Measurements from ENCODE around the gene C1QTNF4. TPM values are rescaled to one million over a fixed set of nuclear protein-coding genes. Genes with fewer than 3 reads are reported as not detected.

C1QTNF4 gene
- total and polyA plus RNA-seq, 8 donors = 0.09 to 3.6 (median 0.50) TPM; not detected in 1

- no peaks in the 10 kb centered on the region for H3K27me3 ChIP-seq
- FAIRE-seq (no peak), DNase-seq (no peak), ATAC-seq (no peak)
- TF ChIP-seq, protein P1, sequence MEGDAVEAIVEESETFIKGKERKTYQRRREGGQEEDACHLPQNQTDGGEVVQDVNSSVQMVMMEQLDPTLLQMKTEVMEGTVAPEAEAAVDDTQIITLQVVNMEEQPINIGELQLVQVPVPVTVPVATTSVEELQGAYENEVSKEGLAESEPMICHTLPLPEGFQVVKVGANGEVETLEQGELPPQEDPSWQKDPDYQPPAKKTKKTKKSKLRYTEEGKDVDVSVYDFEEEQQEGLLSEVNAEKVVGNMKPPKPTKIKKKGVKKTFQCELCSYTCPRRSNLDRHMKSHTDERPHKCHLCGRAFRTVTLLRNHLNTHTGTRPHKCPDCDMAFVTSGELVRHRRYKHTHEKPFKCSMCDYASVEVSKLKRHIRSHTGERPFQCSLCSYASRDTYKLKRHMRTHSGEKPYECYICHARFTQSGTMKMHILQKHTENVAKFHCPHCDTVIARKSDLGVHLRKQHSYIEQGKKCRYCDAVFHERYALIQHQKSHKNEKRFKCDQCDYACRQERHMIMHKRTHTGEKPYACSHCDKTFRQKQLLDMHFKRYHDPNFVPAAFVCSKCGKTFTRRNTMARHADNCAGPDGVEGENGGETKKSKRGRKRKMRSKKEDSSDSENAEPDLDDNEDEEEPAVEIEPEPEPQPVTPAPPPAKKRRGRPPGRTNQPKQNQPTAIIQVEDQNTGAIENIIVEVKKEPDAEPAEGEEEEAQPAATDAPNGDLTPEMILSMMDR (IDR thresholded peaks at IDR 0.05) = no peak
- peak overlapping the region in 1 of 4 donors; percentile 94 for H3K4me3 ChIP-seq
- WGBS, 2 donors = 68 to 69% methylated on average over 13 of the region's 13 CpGs
- intact Hi-C loops (cut with DNase I) = no loop called here
- H3K27ac ChIP-seq = no peak overlapping the region
- peaks cover 2 to 25% (median 16%) of the 10 kb centered on the region in 3 donors for H3K36me3 ChIP-seq
- H3K9me3 ChIP-seq = no peaks in the 10 kb centered on the region
- peaks cover 0 to 15% (median 12%) of the 10 kb centered on the region in 3 donors for H3K4me1 ChIP-seq
Observed at GRCh38 chr11:47577460-47578041, 16.7 kb downstream of the C1QTNF4 start.

GRCh38 chr11:47573321-47573720, 20.9 kb downstream of the C1QTNF4 start:
- TF ChIP-seq, protein P1 (IDR thresholded peaks at IDR 0.05) = no peak
- H3K9me3 ChIP-seq = no peaks in the 10 kb centered on the region
- peak in 1 of 6 donors; percentile 28 for DNase-seq
- 83 to 86% methylated on average over 11 of the region's 11 CpGs for WGBS, 2 donors
- H3K27me3 ChIP-seq = no peaks in the 10 kb centered on the region
- H3K27ac ChIP-seq = no peak overlapping the region
- H3K4me3 ChIP-seq = no peak overlapping the region
- no peak for ATAC-seq
- FAIRE-seq = no peak
- H3K36me3 ChIP-seq = peaks cover 0 to 27% (median 4%) of the 10 kb centered on the region in 3 donors
- peaks cover 0 to 10% (median 10%) of the 10 kb centered on the region in 3 donors for H3K4me1 ChIP-seq
- intact Hi-C loops (cut with DNase I) = no loop called here

DNA sequence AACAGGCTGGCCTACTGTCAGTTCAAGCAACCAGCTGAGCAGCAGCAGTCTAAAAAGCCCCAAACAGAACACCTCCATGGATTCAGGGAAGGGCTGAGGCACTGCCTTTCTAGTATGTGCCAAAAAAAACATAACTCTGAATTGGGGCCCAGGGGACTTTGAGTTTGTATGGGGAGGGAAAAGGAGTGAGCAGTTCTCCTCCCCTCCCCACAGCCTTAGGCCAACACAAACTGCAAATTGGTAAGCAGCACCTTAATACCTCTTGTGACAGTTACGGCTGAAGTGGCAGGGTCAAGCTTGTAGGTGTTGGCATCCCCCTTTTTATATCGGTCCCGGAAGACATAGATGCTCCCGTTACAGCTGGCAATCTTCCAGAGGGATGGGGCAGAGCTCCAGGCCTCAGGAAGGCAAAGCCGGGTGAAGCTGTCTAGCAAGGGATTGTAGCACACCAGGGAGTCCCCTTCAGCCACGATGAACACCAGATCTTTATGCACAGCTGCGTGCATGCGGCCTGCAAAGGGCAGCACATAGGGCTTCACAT, 21.4 kb downstream of the C1QTNF4 start:
- H3K36me3 ChIP-seq = peaks cover 0 to 27% (median 4%) of the 10 kb centered on the region in 3 donors
- H3K4me1 ChIP-seq = peaks cover 0 to 5% (median 4%) of the 10 kb centered on the region in 3 donors
- intact Hi-C loops (cut with DNase I) = no loop called here
- DNase-seq (peak in 1 of 6 donors; percentile 36), ATAC-seq (no peak), FAIRE-seq (no peak)
- no peaks in the 10 kb centered on the region for H3K27me3 ChIP-seq
- no peak overlapping the region for H3K4me3 ChIP-seq
- 62 to 68% methylated on average over 8 of the region's 8 CpGs for WGBS, 2 donors
- H3K27ac ChIP-seq = no peak overlapping the region
- TF ChIP-seq, protein P1 (IDR thresholded peaks at IDR 0.05) = no peak
- no peaks in the 10 kb centered on the region for H3K9me3 ChIP-seq

- TF ChIP-seq, protein P1 (IDR thresholded peaks at IDR 0.05) = no peak
- Histone ChIP-seq H3K27ac (no peak overlapping the region), H3K4me1 (peaks cover 0 to 2% (median 0%) of the 10 kb centered on the region in 3 donors), H3K9me3 (no peaks in the 10 kb centered on the region), H3K4me3 (no peak overlapping the region), H3K36me3 (peaks cover 0 to 27% (median 4%) of the 10 kb centered on the region in 3 donors), H3K27me3 (no peaks in the 10 kb centered on the region)
- DNase-seq = no peak
- intact Hi-C loops (cut with DNase I) = no loop called here
- no peak for ATAC-seq
- FAIRE-seq = no peak
- 88 to 89% methylated on average over 1 of the region's 1 CpG for WGBS, 2 donors
Observed at GRCh38 chr11:47571895-47572294, 22.3 kb downstream of the C1QTNF4 start.

DNA sequence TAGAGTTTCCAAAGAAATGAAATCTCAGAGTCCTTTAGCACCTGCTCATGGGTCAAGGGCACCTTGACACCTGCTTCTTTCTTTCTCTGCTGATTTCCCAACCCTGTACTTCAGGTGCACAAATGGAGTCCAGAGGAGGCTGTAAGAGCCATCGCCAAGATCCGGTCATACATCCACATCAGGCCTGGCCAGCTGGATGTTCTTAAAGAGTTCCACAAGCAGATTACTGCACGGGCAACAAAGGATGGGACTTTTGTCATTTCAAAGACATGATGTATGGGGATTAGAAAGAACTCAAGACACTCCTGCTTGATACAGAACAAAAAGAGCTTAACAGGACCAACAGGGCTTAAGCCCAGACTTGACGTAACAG, 22.9 kb downstream of the C1QTNF4 start:
- DNase-seq (no peak), FAIRE-seq (no peak), ATAC-seq (no peak)
- Histone ChIP-seq H3K27ac (no peak overlapping the region), H3K9me3 (no peaks in the 10 kb centered on the region), H3K4me1 (peaks cover 0 to 7% (median 4%) of the 10 kb centered on the region in 3 donors), H3K36me3 (peaks cover 0 to 27% (median 4%) of the 10 kb centered on the region in 3 donors), H3K4me3 (no peak overlapping the region), H3K27me3 (no peaks in the 10 kb centered on the region)
- 83 to 86% methylated on average over 4 of the region's 4 CpGs for WGBS, 2 donors
- TF ChIP-seq, protein P1 (IDR thresholded peaks at IDR 0.05) = no peak
- intact Hi-C loops (cut with DNase I) = no loop called here
